Endometrium (tissue), 2 donors: ENCODE results near the gene SNX32.
"Not testable (repeated sequence)": the region's sequence is repeated elsewhere in the genome, so short reads cannot be mapped to it uniquely, and the experiment has no call there.

Source experiments
- FAIRE-seq: peaks from 2 replicates; lab custom pipeline; 2012; peaks lifted over from hg19 to GRCh38; lab: Jason Lieb, UNC
- donor health status: control.
- donor health status: control.

The SNX32 gene

GRCh38 chr11:65829459-65829858, 4.3 kb upstream of the SNX32 start:
- FAIRE-seq = no peak

DNA sequence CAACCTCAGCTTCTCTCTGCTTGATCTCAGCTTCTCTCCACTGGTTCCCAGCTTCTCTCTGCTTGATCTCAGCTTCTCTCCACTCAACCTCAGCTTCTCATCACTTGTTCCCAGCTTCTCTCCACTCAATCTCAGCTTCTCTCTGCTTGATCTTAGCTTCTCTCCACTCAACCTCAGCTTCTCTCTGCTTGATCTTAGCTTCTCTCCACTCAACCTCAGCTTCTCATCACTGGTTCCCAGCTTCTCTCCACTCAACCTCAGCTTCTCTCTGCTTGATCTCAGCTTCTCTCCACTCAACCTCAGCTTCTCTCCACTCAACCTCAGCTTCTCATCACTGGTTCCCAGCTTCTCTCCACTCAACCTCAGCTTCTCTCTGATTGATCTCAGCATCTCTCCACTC, 1.5 kb upstream of the SNX32 start:
- FAIRE-seq = not testable (repeated sequence)

DNA sequence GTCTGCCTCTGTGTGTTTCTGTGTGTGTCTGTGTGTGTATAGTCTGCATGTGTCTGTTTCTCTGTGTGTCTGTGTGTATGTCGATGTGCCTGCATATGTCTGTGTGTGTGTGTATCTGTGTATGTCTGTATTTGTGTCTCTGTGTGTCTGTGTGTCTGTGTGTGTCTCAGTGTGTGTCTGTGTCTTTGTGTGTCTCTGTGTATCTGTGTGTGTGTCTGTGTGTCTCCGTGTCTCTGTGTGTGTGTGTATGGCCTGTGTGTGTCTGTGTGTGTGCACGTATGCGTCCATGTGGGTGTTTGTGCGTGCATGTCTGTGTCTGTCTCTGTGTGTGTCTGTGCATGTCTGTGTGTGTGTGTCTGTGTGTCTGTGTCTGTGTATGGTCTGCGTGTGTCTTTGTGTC, 439 bp downstream of the SNX32 start:
- FAIRE-seq = no peak

- no peak for FAIRE-seq
These were observed 8.4 kb downstream of the SNX32 start for GRCh38 chr11:65842144-65842543.

- FAIRE-seq = no peak
These were observed 10.0 kb downstream of the SNX32 start for GRCh38 chr11:65843811-65844210.

DNA sequence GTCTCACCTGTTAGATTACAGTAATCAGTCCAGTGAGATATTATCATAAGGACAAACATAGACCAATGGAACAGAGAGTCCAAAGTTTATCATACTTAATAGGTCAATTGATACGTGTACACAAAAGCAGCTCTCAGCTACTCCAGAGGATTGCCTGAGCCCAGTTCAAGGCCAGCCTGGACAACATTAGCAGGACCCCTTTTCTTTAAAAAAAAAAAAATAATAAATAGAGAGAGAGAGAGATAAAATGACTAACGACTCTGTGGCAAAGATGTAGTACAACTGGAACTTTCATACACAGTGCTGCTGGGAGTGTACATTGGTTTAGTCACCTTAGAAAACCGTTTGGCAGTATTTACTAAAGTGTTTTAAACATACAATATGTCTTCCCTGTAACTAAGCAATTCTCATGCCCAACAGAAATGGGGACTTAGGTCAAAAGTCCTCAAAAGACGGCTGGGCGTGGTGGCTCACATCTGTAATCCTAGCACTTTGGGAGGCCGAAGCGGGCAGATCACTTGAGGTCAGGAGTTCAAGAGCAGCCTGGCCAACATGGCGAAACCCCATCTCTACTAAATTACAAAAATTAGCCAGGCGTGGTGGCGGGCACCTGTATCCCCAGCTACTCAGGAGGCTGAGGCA, 10.6 kb downstream of the SNX32 start:
- FAIRE-seq = no peak

GRCh38 chr11:65847746-65848145, 14.0 kb downstream of the SNX32 start:
- FAIRE-seq = no peak

- not testable (repeated sequence) for FAIRE-seq
These were observed 14.9 kb downstream of the SNX32 start for GRCh38 chr11:65848693-65849092.

DNA sequence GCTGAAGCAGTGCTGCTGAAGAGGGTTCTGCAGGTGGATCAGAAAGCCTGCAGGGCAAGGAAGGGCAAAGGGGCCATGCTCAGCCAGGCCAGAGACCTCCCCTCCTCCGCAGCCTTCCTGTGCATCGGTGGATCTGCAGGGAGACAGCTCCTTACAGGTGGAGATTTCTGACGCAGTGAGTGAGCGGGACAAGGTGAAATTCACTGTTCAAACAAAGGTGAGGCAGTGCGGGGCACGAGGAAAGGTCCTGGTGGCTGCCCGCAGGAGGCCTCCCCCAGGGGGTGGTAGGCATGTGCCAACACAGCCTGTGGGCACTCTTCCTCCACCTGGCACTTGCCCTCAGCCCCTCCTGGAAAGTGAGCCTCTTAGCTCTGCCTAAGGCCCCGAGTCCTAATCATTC, 15.6 kb downstream of the SNX32 start:
- no peak for FAIRE-seq

- FAIRE-seq = no peak
These were observed 16.0 kb downstream of the SNX32 start for GRCh38 chr11:65849771-65850216.

DNA sequence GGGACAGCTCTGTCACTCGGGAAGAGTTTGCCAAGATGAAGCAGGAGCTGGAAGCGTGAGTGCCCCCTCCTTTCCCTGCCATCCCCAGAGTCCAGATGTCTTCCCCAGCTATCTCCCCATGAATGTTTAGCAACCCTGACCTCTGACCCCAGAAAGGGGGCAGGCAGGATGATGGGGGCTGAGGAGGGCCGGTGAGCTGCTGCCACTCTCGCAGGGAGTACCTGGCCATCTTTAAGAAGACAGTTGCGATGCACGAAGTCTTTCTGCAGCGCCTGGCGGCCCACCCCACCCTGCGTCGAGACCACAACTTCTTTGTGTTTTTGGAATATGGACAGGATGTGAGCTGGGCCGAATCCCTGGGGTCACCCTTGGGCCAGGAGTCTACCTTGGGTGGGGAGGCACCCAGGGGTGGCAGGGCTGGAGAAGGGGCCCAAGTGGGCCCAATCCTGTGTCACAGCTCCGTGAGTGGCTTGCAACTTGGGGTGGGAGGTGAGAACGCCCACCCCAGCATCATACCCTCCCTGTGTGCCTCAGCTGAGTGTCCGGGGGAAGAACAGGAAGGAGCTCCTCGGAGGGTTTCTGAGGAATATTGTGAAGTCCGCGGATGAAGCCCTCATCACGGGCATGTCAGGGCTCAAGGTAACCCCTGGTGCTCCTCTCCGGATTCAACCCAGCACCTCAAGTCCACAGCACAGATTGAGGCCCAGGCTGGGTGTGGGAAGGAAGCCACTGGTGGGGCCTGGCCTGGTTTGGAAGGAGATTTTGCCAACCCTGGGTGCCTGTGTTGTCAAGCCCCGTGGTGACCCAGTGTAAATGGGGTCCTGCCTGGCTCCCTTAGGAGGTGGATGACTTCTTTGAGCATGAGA, 16.7 kb downstream of the SNX32 start:
- FAIRE-seq = no peak

- no peak for FAIRE-seq
These were observed 17.4 kb downstream of the SNX32 start for GRCh38 chr11:65851083-65851579.

DNA sequence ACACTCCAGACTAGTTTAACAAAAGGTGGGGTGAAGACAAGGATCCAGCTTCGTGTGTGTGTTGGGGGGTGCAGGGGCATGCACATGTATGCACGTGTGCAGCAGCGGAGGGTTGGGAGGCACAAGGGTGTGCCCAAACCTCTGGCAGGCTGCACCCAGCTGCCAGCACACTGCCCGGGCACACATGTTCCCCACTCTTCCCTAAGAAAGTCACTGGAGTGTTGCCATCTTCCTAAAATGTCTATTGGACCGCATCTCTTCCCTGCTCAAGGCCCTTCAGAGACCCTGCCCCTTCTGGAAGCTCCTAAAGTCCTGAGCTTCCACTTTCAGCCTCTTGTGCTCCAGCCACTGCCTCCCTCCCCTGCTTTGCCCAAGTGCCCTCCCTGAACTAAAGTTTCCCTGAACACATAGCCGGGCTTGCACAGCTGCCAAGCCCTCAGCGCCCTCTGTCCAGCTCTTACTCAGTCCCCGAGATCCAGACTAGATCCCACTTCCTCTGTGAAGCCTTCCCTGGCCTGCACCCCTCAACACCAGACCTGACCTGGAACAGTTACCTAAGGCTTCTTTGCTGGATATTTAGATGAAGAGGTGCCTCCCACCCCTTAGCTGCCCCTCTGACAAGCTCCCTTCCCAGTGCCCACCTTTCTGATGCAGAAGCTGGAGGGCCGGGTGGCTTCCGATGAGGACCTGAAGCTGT, 18.2 kb downstream of the SNX32 start:
- no peak for FAIRE-seq

DNA sequence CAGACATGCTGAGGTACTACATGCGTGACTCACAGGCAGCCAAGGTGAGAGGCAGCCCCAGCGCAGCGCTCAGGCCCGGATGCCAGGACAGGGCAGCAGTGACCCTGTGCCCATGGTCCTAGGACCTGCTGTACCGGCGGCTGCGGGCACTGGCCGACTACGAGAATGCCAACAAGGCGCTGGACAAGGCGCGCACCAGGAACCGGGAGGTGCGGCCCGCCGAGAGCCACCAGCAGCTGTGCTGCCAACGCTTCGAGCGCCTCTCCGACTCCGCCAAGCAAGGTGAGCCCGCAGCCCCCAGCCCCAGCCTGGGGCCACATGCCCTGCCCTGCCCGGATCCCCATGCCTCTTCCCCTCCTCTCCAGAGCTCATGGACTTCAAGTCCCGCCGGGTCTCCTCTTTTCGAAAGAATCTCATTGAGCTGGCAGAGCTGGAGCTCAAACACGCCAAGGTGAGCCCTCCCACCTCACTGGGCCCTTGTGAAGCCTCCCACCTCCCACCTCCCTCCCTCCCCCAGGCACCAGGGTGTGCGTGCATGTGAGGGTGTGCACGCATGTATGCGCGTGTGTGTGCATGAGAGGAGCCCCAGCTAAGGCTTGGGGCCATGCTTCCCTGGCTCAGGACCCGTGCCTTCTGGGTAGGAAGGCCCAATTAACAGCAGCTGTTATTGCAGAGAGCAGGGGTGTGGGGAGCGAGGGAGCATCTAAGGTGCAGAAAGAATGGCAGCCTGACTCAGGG, 18.9 kb downstream of the SNX32 start:
- FAIRE-seq = no peak

GRCh38 chr11:65853246-65853979, 19.6 kb downstream of the SNX32 start:
- FAIRE-seq = no peak

DNA sequence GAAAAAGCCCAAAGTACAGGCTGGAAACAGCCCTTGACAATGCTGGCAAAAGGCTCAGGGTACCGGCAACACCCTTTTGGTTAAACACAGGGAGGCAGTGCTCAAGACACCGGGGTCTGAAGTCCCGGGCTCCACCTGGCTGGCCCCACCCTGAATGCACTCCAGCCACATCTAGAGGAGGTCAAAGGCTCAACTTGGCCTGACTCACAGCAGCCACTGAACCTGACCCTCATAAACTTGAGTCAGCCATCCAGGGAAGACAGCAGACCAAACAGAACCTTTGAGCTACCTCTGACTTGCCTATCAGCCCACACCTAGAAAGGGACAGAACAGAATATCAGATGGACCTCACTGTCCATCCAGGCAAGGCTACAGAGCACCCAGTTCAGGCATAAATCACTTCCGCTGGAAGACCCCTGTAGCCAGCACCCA, 20.4 kb downstream of the SNX32 start:
- FAIRE-seq = no peak

DNA sequence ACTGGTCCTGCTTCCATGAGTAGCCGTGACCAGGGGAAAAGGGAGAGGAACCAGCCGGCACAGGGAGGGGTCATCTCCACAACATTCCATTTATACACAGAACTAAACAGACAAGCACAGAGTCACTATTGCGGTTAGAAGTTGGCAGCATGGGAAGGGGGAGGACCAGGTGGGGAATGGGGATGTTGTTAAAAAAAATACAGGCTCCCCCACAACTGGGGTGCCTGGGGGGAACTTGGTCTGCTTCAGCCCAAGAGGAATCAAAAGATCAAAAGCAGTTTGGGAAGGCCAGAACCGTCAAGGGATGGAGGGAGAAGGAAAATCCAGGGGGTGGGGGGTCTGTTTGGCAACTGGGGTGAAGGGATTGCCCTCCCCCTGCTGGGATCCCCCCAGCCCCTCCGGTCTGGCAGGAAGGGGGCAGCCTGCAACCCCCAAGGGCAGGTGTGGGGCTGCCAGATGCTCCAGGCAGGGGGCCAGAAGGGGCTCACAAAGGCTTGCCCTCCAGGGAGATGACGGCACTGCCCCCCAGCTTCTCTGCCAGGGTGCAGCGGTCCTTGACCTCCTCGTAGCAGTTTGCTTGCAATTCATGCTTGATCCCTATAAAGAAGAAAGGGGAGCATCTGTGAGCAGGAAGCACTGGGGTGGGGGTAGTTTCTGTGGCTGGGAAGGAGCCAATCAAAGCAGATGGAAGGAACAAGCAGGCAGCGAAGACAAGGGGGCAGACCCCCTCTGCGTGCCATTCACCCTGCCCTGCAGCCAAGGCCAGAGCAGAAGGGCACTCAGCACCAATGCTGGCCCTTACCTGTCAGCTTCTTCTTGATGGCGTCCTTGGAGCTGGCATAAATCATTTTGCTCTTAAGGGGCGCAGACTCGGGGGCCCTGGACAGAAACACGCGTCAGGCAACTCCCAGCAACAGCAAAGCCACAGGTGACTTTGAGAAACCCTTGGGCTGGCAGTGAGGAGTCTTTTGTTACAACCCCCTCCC, 21.4 kb downstream of the SNX32 start:
- no peak for FAIRE-seq

DNA sequence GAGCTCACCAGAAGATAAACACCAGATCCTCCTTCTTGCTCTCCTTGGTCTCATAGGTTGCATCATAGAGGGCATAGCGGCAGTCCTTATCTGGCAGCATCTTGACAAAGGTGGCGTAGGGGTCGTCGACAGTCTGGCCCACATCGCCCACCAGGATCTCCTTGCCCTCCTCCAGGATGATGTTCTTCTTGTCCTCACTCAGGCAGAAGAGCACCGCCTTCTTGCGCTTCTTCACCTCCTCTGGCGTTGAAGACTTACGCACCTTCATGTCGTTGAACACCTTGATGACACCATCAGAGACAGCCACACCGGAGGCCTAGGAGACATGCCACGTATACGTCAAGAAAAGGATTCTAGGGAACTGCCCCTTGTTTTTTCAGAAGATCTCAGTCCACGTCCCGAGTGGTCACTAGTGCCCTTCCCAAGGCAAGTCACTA, 22.2 kb downstream of the SNX32 start:
- no peak for FAIRE-seq

DNA sequence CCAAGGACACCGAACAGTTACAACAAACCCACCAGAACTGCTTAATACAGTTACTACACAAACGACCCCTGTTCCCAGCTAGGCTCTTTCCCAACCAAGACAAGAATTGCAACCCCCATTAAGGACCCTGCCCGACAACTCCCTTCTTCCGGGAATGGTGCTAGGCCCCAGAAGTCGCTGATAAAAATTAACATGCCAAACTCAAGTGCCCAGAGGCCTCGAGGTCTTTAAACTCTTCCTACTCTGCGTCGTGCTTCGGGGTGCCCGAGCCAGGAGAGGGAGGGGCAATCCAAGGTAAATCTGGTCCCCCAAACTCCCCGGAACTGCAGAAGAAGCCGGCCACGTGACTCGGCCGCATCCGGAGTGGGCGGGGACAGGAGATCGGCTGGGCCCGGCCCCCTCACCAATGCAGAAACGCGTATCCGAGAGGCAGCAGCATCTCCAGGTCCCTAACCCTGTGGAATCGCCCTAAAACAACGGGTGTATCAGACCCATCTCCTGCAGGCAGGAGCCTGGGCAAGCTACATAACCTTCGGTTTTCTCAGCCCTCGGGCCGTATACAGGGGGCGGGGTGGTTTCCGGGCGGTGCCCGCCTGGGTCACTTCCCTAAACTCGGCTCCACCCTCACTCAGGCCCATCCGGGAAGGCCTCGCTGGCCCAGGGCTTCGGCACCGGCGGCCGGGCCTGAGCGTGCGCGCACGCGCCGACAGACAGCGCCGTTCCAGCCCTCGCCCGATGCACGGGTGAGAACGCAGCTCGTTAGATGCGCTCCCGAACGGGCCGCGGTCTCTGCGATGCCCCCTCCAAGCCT, 23.1 kb downstream of the SNX32 start:
- no peak for FAIRE-seq
